Melanocyte of skin (primary cell): ENCODE measurements around the gene FAM240B. TPM values are rescaled to one million over a fixed set of nuclear protein-coding genes. Genes with fewer than 3 reads are reported as not detected.

Experiments used
- small RNA-seq, 2 donors: library from RNA; depleted of rRNA; stranded (forward); fragments of <200 nt; gene quantifications; one replicate each; pipeline ENCODE3, GENCODE V24; 2012
- total RNA-seq, 2 donors: library from RNA; depleted of rRNA; stranded (reverse); fragments of >200 nt; gene quantifications; 2 replicates each; pipeline ENCODE4 v1.2.3, GENCODE V29; 2012

Gene FAM240B
- not detected for total RNA-seq

GRCh38 chr9:38720083-38720745 lies at the start of gene FAM240B:
FAM240B (minus strand) TSS chr9:38720133; CDS start chr9:38703999, 16,134 bp downstream.

Small RNA genes lying within 50 kb of the gene (small RNA-seq; reads per million reads assigned to genes)
- 0 to 0.04 reads per million in 2 donors for gene RNU6-765P

Other genes starting within 250 kb of the FAM240B start
- under 1 TPM in 1 of 2 donors, not detected in 1; under 0.01 TPM for gene ANKRD18A, start 99.5 kb downstream of the FAM240B start, total RNA-seq